ENCODE results near the gene SERPIND1. TPM values are rescaled to one million over a fixed set of nuclear protein-coding genes. Genes with fewer than 3 reads are reported as not detected.

SERPIND1 gene
- total and polyA plus RNA-seq, 2 of the 8 experiments (the other 6 are each of a cell fraction or from before 2014, with no cell fraction given) = not detected

- TF ChIP-seq CHD7 (IDR thresholded peaks at IDR 0.05; ENCODE audit: insufficient replicate concordance, low read length) (no peak), BCL11A (IDR thresholded peaks at IDR 0.05; ENCODE audit: low read depth in 2 of 2, low read length in 2 of 2) (no peak), E2F6 (IDR thresholded peaks at IDR 0.05) (no peak), PHF8 (conservative IDR thresholded peaks at IDR 0.05; ENCODE audit: low read depth, low read length) (no peak)
These were observed 29.1 kb downstream of the SERPIND1 start (continued) for GRCh38 chr22:20802922-20803553.

All from H1 (cell line).